Measurements from ENCODE around the gene ARHGAP6. TPM values are rescaled to one million over a fixed set of nuclear protein-coding genes. Genes with fewer than 3 reads are reported as not detected.

Gene ARHGAP6
- polyA plus RNA-seq, 3 donors = 0.31 to 1.1 (median 0.40) TPM

DNA sequence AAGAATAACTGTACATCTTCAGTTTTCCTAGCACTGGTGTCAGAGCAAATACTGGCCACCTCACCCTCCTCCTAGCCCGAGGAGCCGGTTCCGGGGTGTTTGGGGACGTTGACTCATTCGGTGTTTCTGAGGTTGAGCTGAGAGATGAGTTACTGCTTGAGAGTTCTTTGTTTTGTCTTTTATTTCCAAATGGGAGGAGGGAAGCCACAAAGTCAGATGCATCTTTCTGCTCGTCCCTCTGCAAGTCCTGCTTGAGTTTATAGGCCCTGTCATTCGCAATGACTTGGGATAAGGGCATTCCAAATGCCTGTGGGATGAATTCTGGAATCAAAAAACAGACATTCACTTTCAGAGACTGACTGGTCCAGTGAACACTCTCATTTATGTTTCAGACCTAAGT is 477.1 kb downstream of the ARHGAP6 start:
- Mint-ChIP-seq H3K4me1 (no peaks in the 10 kb centered on the region), H3K9me3 (peaks cover 0 to 7% (median 2%) of the 10 kb centered on the region in 7 donors), H3K27ac (no peak overlapping the region), H3K36me3 (no peaks in the 10 kb centered on the region), H3K27me3 (ENCODE audit: low read depth in 3 of 3) (no peaks in the 10 kb centered on the region), H3K4me3 (no peak overlapping the region)
- H3K4me3 ChIP-seq (replicated peaks in 1 of 3; ENCODE audit: low read depth in 2 of 3, low read length in 3 of 3) = no peak overlapping the region
- DNase-seq = no peak
- H3K4me1 ChIP-seq (ENCODE audit: control insufficient read depth in 1 of 2, insufficient read depth in 2 of 2, low read length in 2 of 2) = no peaks in the 10 kb centered on the region
- no peaks in the 10 kb centered on the region for H3K9me3 ChIP-seq (replicated peaks in 1 of 2; ENCODE audit: control insufficient read depth in 1 of 2, insufficient read depth in 1 of 2, low read length in 2 of 2)
- no peak overlapping the region for H3K27ac ChIP-seq (ENCODE audit: low read depth in 1 of 2, low read length in 2 of 2)
- no peaks in the 10 kb centered on the region for H3K79me2 ChIP-seq (ENCODE audit: insufficient read depth, low read length)
- TF ChIP-seq, protein P1, sequence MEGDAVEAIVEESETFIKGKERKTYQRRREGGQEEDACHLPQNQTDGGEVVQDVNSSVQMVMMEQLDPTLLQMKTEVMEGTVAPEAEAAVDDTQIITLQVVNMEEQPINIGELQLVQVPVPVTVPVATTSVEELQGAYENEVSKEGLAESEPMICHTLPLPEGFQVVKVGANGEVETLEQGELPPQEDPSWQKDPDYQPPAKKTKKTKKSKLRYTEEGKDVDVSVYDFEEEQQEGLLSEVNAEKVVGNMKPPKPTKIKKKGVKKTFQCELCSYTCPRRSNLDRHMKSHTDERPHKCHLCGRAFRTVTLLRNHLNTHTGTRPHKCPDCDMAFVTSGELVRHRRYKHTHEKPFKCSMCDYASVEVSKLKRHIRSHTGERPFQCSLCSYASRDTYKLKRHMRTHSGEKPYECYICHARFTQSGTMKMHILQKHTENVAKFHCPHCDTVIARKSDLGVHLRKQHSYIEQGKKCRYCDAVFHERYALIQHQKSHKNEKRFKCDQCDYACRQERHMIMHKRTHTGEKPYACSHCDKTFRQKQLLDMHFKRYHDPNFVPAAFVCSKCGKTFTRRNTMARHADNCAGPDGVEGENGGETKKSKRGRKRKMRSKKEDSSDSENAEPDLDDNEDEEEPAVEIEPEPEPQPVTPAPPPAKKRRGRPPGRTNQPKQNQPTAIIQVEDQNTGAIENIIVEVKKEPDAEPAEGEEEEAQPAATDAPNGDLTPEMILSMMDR (IDR thresholded peaks at IDR 0.05) = no peak
- intact Hi-C loops (cut with micrococcal nuclease) = no loop called here
- WGBS (ENCODE audit: insufficient coverage) = no CpG with 5 or more reads among the region's 7 CpGs
- H3K36me3 ChIP-seq (replicated peaks in 1 of 2; ENCODE audit: control insufficient read depth in 1 of 2, insufficient read depth in 2 of 2, low read length in 2 of 2) = no peaks in the 10 kb centered on the region
- no peaks in the 10 kb centered on the region for H3K27me3 ChIP-seq (ENCODE audit: control insufficient read depth in 2 of 2, insufficient read depth in 2 of 2, low read length in 2 of 2)
- H3K9ac ChIP-seq (ENCODE audit: insufficient read depth, low read length, poor library complexity, severe bottlenecking) = no peak overlapping the region
- no peak overlapping the region for H3K4me2 ChIP-seq (replicated peaks; ENCODE audit: extremely low read depth, low read length, poor library complexity, severe bottlenecking)
- H4K20me1 ChIP-seq (ENCODE audit: insufficient read depth, low read length) = no peaks in the 10 kb centered on the region
- no peak overlapping the region for H2AFZ ChIP-seq (ENCODE audit: insufficient read depth, low read depth, low read length, poor library complexity, severe bottlenecking)

DNA sequence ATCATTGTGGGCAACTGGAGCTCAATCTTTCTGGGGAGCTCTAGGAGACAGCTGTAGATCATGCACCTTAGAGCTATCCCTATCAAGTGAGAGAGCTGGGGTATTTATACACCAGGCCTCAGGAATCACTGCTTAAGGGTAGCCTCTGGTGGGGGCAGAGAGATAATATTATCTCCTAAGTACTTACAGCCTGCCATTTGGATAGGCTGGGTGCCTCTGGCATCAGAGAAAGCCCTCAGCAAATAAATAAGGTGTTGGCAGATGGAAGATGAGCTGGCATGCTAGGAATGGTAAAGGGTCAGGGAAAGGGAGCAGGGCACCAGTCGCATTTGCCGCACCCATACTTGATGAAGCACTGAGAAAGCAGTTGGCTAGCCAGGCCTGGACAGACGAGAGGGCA is 478.7 kb downstream of the ARHGAP6 start:
- Mint-ChIP-seq H3K36me3 (no peaks in the 10 kb centered on the region), H3K27me3 (ENCODE audit: low read depth in 3 of 3) (no peaks in the 10 kb centered on the region), H3K27ac (peak overlapping the region in 1 of 7 donors; percentile 22), H3K9me3 (peaks cover 0 to 5% (median 2%) of the 10 kb centered on the region in 7 donors), H3K4me1 (no peaks in the 10 kb centered on the region), H3K4me3 (no peak overlapping the region)
- Histone ChIP-seq H3K9me3 (replicated peaks in 1 of 2; ENCODE audit: control insufficient read depth in 1 of 2, insufficient read depth in 1 of 2, low read length in 2 of 2) (no peaks in the 10 kb centered on the region), H3K4me1 (ENCODE audit: control insufficient read depth in 1 of 2, insufficient read depth in 2 of 2, low read length in 2 of 2) (no peaks in the 10 kb centered on the region), H4K20me1 (ENCODE audit: insufficient read depth, low read length) (no peaks in the 10 kb centered on the region), H3K79me2 (ENCODE audit: insufficient read depth, low read length) (no peaks in the 10 kb centered on the region), H3K27ac (ENCODE audit: low read depth in 1 of 2, low read length in 2 of 2) (no peak overlapping the region), H3K4me2 (replicated peaks; ENCODE audit: extremely low read depth, low read length, poor library complexity, severe bottlenecking) (no peak overlapping the region), H3K4me3 (replicated peaks in 1 of 3; ENCODE audit: low read depth in 2 of 3, low read length in 3 of 3) (no peak overlapping the region), H3K36me3 (replicated peaks in 1 of 2; ENCODE audit: control insufficient read depth in 1 of 2, insufficient read depth in 2 of 2, low read length in 2 of 2) (no peaks in the 10 kb centered on the region), H2AFZ (ENCODE audit: insufficient read depth, low read depth, low read length, poor library complexity, severe bottlenecking) (no peak overlapping the region), H3K9ac (ENCODE audit: insufficient read depth, low read length, poor library complexity, severe bottlenecking) (no peak overlapping the region), H3K27me3 (ENCODE audit: control insufficient read depth in 2 of 2, insufficient read depth in 2 of 2, low read length in 2 of 2) (no peaks in the 10 kb centered on the region)
- DNase-seq = no peak
- intact Hi-C loops (cut with micrococcal nuclease) = no loop called here
- WGBS (ENCODE audit: insufficient coverage) = 100% methylated on average over 2 of the region's 3 CpGs
- TF ChIP-seq, protein P1 (IDR thresholded peaks at IDR 0.05) = no peak
